Activated naive CD4-positive, alpha-beta T cell treated with anti-CD3 and anti-CD28 coated beads, Interleukin-2, amount 50 U/mL, for 72 hours (primary cell): Measurements from ENCODE around the gene FLACC1. TPM values are rescaled to one million over a fixed set of nuclear protein-coding genes. Genes with fewer than 3 reads are reported as not detected.

Experiments used
- ATAC-seq, 2 donors: fragments of 150-1000 bp; cut with Tn5 transposase; 2 replicates each; pipeline ENCODE4 v1.10.0; 2021; ENCODE audit warnings: mild to moderate bottlenecking in 2 of 2, moderate library complexity in 2 of 2
- DNase-seq, 2 donors: peaks; one replicate each; pipeline ENCODE4 v3.0.0; 2021 to 2022; ENCODE audit warnings: low spot score in 2 of 2
- H3K27ac Mint-ChIP-seq, 2 donors: one replicate each; pipeline ENCODE4 v1.8.0; 2022; ENCODE audit warnings: mild to moderate bottlenecking in 2 of 2, mixed read lengths in 2 of 2
- H3K36me3 Mint-ChIP-seq, 2 donors: one replicate each; pipeline ENCODE4 v1.8.0; 2022; ENCODE audit warnings: mixed read lengths in 2 of 2
- H3K9me3 Mint-ChIP-seq, 2 donors: one replicate each; pipeline ENCODE4 v1.8.0; 2022; ENCODE audit warnings: mixed read lengths in 2 of 2
- total RNA-seq, 2 donors: library from RNA; stranded (reverse); gene quantifications; one replicate each; pipeline ENCODE4 v1.2.3, GENCODE V29; 2022

The FLACC1 gene
- total RNA-seq, 2 donors from 2014 or later, result 0.43 to 1.0 TPM

DNA sequence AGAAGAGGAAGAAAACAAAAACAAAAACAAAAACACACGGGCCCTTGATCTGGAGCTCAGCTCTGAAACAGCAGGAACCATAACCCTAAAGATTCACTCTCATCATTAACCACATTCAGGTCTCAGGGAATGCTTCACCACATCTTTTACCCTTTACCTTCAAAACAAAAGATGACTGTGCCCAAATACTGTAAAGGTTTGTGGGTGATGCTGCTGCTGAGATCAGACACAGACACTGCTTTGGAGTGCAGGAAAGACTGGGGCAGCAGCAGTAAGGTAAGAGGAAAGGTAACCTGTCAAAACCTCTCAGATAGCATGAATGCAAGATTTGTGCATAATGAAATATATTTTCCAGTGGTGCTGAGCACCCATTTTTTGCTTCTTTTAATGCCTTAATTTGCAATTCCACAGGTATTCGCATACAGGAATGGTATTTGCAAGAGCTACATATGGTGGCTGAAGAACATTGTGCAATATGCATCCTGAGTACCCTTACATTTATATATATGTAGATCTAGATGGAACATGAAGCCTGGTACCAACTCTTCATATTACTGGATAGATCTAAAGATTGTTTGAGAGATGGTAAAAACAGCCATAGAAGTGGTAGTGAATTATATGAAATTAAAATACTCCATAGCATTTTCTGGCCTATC lies 4.1 kb upstream of the FLACC1 start:
- Mint-ChIP-seq H3K36me3 (peaks cover 6 to 15% of the 10 kb centered on the region in 2 donors), H3K27ac (no peak overlapping the region), H3K9me3 (no peaks in the 10 kb centered on the region)
- DNase-seq (no peak), ATAC-seq (peak in 1 of 2 donors; percentile 47)

DNA sequence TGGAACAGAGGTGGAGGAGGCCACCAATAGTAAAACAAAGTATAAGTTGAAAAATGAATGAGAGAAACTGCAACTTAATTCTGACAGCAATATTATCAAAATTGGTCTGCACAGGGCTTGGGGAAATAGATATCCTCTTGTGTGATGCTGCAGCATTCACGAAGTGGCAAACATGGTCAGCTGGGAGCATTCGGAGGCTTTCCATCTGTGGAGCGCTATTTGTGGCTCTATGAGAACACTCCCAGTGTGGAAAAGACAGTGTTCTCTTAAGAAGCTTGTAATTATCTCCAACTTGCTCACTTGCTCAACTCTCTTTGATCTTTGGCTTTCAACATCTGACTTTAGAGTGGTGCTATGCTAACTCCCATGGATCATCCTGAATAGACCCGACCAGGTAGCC lies 3.1 kb upstream of the FLACC1 start:
- H3K27ac Mint-ChIP-seq, result no peak overlapping the region
- ATAC-seq (no peak), DNase-seq (no peak)
- H3K36me3 Mint-ChIP-seq, result peaks cover 6 to 15% of the 10 kb centered on the region in 2 donors
- H3K9me3 Mint-ChIP-seq, result no peaks in the 10 kb centered on the region

DNA sequence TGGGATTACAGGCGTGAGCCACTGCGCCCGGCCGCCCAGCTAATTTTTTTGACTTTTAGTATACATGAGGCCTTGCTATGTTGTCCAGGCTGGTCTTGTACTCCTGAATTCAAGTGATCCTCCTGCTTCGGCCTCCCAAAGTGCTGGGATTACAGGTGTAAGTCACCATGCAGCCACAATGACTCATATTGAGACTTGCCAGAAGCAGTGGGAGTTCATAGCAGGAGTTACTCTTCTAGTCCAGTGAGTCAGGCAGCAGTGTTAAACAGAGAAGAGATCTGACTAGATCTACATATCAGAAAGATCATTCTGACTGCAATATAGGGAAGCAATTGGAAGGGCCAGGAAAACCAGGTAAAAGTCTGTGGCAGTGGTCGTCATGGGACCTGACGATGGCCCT lies 1.5 kb upstream of the FLACC1 start:
- H3K27ac Mint-ChIP-seq, result peak overlapping the region in 1 of 2 donors; percentile 1
- DNase-seq (peak in 1 of 2 donors; percentile 31), ATAC-seq (peak; percentile 92 to 96)
- H3K36me3 Mint-ChIP-seq, result peaks cover 6 to 13% of the 10 kb centered on the region in 2 donors
- H3K9me3 Mint-ChIP-seq, result no peaks in the 10 kb centered on the region

DNA sequence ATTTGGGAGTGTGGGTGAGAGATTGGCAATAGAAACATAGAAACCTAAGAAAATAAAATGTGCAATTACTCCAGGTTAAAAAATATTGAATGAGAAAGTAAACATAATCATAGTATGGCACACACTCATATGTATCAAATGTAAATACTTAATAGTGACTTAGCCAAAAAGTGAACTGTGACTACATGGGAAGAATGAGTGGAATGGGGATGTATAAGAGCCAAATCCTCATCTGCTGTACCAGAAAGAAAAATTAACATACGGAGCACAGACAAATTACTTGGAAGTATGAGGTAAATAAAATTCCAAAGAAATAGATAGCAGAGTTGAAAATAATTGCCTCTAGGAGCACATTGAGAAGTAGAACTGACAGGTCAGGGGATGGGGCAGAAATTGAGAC lies 4.0 kb downstream of the FLACC1 start:
- ATAC-seq, result no peak
- no peak for DNase-seq
- Mint-ChIP-seq H3K27ac (peak overlapping the region in 1 of 2 donors; percentile 31), H3K36me3 (no peaks in the 10 kb centered on the region), H3K9me3 (no peaks in the 10 kb centered on the region)

DNA sequence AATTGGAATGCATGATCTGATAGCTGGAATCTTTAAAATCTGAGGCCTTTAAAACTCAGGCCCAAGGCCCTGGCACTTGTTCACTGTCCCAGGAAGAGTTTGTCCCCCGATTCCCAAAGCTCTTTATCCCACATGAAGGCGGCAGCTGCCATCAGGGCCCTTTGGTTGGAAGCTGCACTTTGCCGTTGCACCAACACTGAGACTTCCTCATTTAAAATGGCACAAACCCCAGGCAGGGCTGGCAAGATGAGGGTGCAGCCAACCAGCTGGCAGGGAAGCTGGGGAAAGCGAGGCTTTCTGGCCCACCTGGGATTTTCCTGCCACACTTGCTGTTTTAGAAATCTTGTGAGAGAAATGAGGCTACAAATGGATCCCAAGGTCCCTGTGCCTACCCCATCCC lies 6.3 kb downstream of the FLACC1 start:
- DNase-seq (no peak), ATAC-seq (no peak)
- no peaks in the 10 kb centered on the region for H3K9me3 Mint-ChIP-seq
- no peaks in the 10 kb centered on the region for H3K36me3 Mint-ChIP-seq
- H3K27ac Mint-ChIP-seq, result no peak overlapping the region

DNA sequence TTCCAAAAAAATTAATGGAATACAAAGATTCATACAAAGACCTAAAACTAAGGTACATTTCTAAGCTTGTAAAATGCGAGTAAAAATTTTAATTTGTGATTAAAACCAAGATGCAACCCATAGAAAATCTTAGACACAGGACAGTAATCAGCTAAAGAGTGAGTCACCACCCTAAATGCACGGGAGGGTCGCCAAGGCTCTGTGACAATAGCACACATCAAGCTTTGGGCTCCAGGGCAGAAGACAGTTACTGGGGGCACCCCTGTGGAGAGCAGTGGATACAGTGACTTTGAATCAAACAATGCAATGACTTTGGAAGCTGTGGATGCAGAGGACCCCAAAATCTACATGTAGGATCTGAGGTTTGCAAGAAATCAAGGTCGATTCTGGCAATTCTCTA lies 7.5 kb downstream of the FLACC1 start:
- no peaks in the 10 kb centered on the region for H3K9me3 Mint-ChIP-seq
- DNase-seq (no peak), ATAC-seq (no peak)
- H3K27ac Mint-ChIP-seq, result no peak overlapping the region
- H3K36me3 Mint-ChIP-seq, result no peaks in the 10 kb centered on the region

DNA sequence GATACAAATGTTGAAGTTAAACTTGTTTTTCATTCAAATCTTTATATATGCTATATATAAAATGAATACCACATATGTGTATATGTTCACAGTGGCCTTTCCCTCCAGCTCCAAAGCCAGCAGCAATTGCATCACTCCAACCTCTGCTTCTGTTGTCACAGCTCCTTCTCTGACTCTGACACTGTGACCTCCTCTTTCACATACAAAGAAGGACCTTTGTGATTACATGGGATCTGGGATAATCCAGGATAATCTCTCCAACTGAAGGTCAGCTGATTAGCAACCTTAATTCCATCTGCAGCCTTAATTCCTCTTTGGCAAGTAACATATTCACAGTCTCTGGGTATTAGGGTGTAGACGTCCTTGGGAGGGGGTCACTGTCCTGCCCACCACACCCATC lies 8.4 kb downstream of the FLACC1 start:
- DNase-seq, result no peak
- no peaks in the 10 kb centered on the region for H3K36me3 Mint-ChIP-seq
- H3K27ac Mint-ChIP-seq, result no peak overlapping the region
- H3K9me3 Mint-ChIP-seq, result no peaks in the 10 kb centered on the region
- no peak for ATAC-seq

DNA sequence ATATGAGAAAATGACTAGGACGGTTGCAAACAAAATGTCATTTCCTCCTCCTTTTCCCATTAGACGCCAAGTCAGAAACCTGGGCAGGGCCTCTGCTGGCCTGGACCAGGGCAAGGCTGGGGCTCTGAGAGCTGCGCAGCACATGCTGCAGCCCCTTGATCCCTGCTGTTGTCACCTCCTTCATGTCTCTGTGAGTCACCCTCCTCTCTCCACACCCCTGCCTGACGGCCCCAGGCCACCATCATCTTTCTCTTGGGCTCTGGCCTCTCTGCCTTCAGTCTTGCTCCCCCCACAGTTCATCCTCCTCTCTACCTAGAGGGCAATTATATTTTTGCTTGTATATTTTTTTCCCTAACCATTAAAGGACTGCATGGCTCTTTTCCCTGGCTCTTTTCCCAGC lies 10.0 kb downstream of the FLACC1 start:
- H3K9me3 Mint-ChIP-seq, result no peaks in the 10 kb centered on the region
- ATAC-seq, result no peak
- no peak overlapping the region for H3K27ac Mint-ChIP-seq
- no peak for DNase-seq
- peaks cover 6 to 8% of the 10 kb centered on the region in 2 donors for H3K36me3 Mint-ChIP-seq

DNA sequence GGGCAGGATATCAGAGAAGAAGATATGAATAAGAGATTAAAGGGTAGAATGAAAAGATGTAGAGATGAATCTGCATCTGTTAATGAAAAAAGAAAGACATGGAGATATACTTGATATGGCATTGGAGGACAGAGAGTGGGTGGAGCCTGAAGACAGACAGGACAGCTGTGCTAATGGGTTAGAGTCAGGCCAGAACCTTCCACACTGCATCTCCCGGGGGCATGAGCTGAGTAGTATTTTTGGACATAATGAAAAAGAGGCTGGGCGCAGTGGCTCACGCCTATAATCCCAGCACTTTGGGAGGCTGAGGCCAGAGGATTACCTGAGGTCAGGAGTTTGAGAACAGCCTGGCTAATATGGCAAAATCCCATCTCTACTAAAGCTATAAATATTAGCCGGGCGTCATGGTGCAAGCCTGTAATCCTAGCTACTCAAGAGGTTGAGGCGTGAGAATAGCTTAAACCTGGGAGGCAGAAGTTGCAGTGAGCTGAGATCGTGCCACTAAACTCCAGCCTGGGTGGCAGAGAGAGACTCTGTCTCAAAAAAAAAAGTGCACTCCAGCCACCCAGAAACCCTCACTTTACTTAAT lies 11.4 kb downstream of the FLACC1 start:
- no peak for DNase-seq
- Mint-ChIP-seq H3K27ac (no peak overlapping the region), H3K36me3 (peaks cover 6 to 8% of the 10 kb centered on the region in 2 donors), H3K9me3 (no peaks in the 10 kb centered on the region)
- ATAC-seq, result no peak

DNA sequence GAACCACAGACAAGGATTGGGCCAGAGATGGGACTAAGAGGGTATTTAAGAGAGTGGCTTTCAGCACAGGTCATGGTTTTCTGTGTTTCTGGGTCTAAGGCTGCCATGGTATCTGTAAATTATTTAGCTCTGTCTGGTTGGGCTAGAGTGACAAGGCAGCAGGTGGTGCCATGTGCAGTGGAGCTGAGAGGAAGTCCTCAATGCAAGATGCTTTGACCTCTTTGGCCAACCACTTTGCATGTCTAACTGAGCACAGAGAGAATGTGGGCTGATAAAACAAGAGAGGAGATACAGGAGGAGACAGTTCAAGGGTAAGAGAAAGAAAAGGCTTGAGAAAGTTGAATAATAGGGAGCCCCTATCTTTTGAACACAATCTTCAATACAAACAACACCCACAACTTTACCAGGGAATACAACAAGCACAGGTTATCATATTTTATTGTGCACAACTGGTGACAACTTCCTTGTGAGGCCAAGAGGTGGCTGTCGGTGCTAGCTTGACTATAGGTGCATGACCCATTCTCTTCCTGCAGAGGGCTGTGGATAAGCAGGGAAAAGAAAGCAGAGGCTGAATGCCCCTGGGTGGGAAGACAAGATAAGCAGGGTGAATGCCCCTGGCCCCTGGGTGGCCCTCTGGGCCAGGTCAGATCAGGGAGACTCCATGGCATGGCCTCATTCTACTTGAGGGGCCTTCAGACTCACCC lies 12.3 kb downstream of the FLACC1 start:
- H3K9me3 Mint-ChIP-seq, result peaks cover 0 to 4% of the 10 kb centered on the region in 2 donors
- DNase-seq (no peak), ATAC-seq (no peak)
- peaks cover 6 to 13% of the 10 kb centered on the region in 2 donors for H3K36me3 Mint-ChIP-seq
- H3K27ac Mint-ChIP-seq, result no peak overlapping the region

DNA sequence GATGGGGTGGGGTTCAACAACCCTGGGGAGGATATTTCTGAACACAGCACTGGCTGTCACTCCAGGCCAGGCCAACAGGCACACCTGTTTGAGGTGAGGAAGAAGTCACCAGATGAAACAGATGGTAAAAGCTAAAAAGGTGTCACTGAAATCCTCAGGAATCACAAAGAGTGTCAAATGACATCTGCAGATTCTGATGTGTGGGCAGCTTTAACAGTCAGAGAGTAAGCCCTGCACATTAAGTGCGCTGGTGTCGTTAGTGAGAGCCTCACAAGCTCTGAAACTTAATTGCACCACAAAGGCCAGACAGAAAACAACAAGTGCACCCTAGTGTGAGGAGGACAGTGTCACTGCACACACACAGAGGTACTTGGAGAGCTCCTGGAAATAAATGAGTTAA lies 13.6 kb downstream of the FLACC1 start:
- Mint-ChIP-seq H3K36me3 (peaks cover 6 to 26% of the 10 kb centered on the region in 2 donors), H3K27ac (no peak overlapping the region), H3K9me3 (peaks cover 0 to 4% of the 10 kb centered on the region in 2 donors)
- ATAC-seq (no peak), DNase-seq (no peak)

DNA sequence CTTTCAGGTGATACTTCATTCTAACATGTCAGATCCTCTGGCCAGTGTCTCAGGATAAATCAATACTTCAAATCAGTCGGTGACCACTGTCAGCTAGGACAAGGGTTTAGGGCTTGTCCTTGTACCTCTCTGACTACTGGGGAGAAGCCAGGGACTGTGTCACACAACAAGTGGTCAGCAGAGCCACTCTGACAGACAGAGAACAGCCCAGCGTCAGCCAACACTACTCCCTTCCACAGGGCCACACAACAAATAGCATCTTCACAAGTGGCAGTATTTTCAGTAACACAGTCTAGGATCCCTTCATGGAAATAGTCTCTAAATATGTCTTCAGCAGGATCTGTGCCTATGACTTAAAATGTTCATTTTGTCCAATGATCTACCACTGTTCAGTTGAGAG lies 14.2 kb downstream of the FLACC1 start:
- H3K36me3 Mint-ChIP-seq, result peaks cover 6 to 26% of the 10 kb centered on the region in 2 donors
- H3K27ac Mint-ChIP-seq, result no peak overlapping the region
- peaks cover 0 to 4% of the 10 kb centered on the region in 2 donors for H3K9me3 Mint-ChIP-seq
- no peak for ATAC-seq
- DNase-seq, result no peak

DNA sequence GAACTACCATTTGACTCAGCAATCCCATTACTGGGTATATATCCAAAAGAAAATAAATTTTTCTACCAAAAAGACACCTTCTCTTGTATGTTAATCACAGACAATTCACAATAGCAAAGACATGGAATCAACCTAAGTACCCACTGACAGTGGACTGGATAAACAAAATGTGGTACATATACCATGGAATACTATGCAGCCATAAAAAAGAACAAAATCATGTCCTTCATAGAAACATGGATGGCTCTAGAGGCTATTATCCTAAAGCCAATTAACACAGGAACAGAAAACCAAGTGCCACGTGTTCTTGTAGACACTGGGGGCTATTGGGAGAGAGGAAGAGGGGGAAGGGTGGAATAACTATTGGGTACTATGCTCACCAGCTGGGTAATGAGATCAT lies 27.7 kb downstream of the FLACC1 start:
- ATAC-seq, result no peak
- H3K9me3 Mint-ChIP-seq, result peaks cover 6 to 16% of the 10 kb centered on the region in 2 donors
- no peak overlapping the region for H3K27ac Mint-ChIP-seq
- peaks cover 13 to 23% of the 10 kb centered on the region in 2 donors for H3K36me3 Mint-ChIP-seq
- DNase-seq, result no peak

DNA sequence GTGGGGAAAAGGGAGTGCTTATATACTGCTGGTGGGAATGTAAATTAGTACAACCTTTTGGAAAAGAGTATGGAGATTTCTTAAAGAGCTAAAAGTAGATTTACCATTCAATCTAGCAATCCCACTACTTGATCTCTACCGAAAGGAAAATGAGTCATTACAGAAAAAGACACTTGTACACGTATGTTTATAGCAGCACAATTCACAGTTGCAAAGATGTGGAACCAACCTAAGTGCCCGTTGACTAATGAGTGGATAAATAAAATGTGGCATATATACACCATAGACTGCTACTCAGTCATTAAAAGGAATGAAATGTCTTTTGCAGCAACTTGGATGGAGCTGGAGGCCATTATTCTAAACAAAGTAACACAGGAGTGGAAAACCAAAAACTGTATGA lies 29.5 kb downstream of the FLACC1 start:
- peaks cover 27 to 36% of the 10 kb centered on the region in 2 donors for H3K36me3 Mint-ChIP-seq
- H3K9me3 Mint-ChIP-seq, result peaks cover 11 to 23% of the 10 kb centered on the region in 2 donors
- H3K27ac Mint-ChIP-seq, result no peak overlapping the region
- ATAC-seq, result no peak
- DNase-seq, result no peak

DNA sequence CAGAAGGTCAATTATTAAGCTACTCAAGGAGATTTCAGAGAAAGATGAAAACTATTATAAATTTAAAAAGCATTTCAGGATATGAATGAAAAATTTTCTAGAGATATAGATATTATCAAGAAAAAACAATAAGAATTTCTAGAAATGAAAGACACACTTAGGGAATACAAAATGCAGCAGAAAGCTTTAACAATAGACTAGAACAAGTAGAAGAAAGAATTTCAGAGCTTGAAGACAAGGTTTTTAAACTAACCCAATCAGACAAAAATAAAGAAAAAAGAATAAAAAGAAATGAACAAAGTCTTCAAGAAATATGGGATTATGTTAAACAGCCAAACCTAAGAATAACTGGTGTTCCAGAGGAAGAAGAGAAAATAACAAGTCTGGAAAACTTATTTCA lies 34.4 kb downstream of the FLACC1 start:
- Mint-ChIP-seq H3K27ac (no peak overlapping the region), H3K36me3 (peaks cover 44 to 58% of the 10 kb centered on the region in 2 donors), H3K9me3 (peaks cover 16 to 29% of the 10 kb centered on the region in 2 donors)
- DNase-seq (no peak), ATAC-seq (no peak)

DNA sequence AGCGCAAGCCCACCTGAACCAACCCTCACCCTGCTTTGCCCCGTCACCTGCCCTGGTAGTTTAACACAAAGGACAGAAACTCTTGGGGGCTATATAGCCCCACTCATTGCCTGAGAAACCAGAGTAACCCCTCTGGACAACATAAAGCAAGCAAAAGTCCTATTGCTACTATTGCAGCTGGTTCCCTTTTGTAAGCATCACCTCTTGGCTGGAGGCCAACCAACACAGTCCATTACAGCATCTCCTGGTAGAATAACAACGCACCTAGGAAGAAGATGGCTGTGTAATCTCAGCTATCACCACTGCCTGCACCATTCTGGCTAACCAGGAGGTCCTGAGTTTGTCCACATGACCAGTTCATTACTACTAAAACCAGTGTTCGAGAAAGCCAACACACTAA lies 36.4 kb downstream of the FLACC1 start:
- Mint-ChIP-seq H3K9me3 (peaks cover 16 to 27% of the 10 kb centered on the region in 2 donors), H3K27ac (no peak overlapping the region), H3K36me3 (peaks cover 34 to 49% of the 10 kb centered on the region in 2 donors)
- ATAC-seq (no peak), DNase-seq (no peak)

DNA sequence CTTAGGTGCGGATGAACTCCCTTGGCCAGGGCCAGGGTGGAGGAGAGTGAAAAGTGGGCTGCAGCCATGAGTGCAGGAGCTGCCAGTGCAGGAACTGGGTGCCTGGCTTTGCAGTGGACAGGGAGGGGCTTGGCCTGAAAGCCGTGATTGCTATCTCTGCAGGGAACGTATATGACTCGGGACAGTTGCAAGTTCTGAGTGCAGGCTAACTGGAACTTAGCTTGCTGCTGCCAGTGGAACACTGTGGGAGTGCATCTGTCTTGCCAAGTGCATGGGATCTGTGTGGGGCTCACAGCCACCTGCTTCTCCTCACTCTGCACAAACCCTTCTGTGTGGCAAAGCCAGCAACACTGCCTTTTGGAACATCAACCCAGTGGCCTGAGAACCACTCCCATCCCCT lies 36.9 kb downstream of the FLACC1 start:
- peaks cover 32 to 45% of the 10 kb centered on the region in 2 donors for H3K36me3 Mint-ChIP-seq
- no peak for ATAC-seq
- DNase-seq, result no peak
- H3K9me3 Mint-ChIP-seq, result peaks cover 16 to 25% of the 10 kb centered on the region in 2 donors
- no peak overlapping the region for H3K27ac Mint-ChIP-seq
